ENCODE measurements around the gene IL11. TPM values are rescaled to one million over a fixed set of nuclear protein-coding genes. Genes with fewer than 3 reads are reported as not detected.
"Not testable (repeated sequence)": the region's sequence is repeated elsewhere in the genome, so short reads cannot be mapped to it uniquely, and the experiment has no call there.

The IL11 gene
- total RNA-seq (under 1 TPM; 0.32 to 0.47 TPM), polyA plus RNA-seq (not detected)

GRCh38 chr19:55370305-55370988 is at the start of gene IL11:
IL11 (minus strand) TSS chr19:55370463; CDS start chr19:55370310, 153 bp downstream.
- H3K4me1 Mint-ChIP-seq: peaks cover 6 to 13% (median 9%) of the 10 kb centered on the region in 4 donors
- POLR2A ChIA-PET (ENCODE audit: partially characterized antibody): interaction anchor here (1.8 kb wide), 1 partner anchor 13 kb away, joined by 5 read pairs; the partner anchor contains the start of gene TMEM238
- H3K36me3 Mint-ChIP-seq: no peaks in the 10 kb centered on the region
- Histone ChIP-seq H3K27ac (ENCODE audit: low read depth, low read length) (no peak within 1 kb of the TSS), H3K36me3 (ENCODE audit: insufficient read depth, low read length) (no peaks in the 10 kb centered on the region), H3K27me3 (ENCODE audit: insufficient read depth, low read length) (peaks cover 23% of the 10 kb centered on the region), H3K4me3 (ENCODE audit: low read length in 2 of 2) (no peak within 1 kb of the TSS), H3K9me3 (ENCODE audit: control insufficient read depth in 1 of 2, low read length in 2 of 2) (no peaks in the 10 kb centered on the region), H3K4me1 (ENCODE audit: insufficient read depth, low read length) (peaks cover 7% of the 10 kb centered on the region)
- DNase-seq: no peak
- peak within 1 kb of the TSS; percentile 60 to 85 (median 75) for H3K4me3 Mint-ChIP-seq
- CTCF ChIA-PET (ENCODE audit: partially characterized antibody): no interaction called here
- peak within 1 kb of the TSS in 2 of 7 donors; percentile 9 to 57 for H3K27ac Mint-ChIP-seq
- peaks cover 29 to 37% of the 10 kb centered on the region in 2 donors for H3K27me3 Mint-ChIP-seq
- intact Hi-C loops (cut with micrococcal nuclease): no loop called here
- peaks cover 0 to 4% (median 0%) of the 10 kb centered on the region in 8 donors for H3K9me3 Mint-ChIP-seq

DNA sequence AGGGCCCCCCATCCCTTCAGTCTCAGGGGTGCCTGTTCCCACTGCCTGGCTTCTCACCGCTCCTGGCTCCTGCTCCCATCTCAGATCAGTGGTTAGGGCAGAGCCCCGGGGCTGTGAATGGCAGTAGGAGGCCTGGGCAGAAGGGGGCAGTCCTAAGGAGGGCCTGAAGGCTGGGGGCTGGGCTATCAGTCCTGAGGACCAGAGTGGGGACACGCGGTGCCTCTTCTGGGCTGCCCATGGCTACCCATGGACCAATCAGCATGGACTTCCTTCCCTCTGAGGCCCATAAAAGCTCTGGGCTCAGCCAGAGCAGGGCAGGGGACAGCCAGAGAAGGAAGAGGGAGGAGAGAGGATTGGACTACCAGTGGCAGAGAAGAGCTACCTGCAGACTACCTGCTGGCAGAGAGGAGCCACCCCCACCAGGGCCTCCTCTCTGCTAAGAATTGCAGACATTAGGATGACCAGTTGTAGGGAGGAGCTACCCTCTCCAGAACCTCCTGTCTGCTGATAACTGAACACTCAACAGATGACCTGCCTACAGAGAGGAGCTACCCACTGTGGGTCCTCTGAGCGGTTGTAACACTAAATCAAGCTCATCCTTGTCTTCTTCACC is 49.5 kb upstream of the IL11 start:
- no peaks in the 10 kb centered on the region for H3K27me3 ChIP-seq (ENCODE audit: insufficient read depth, low read length)
- no peaks in the 10 kb centered on the region for H3K9me3 ChIP-seq (ENCODE audit: control insufficient read depth in 1 of 2, low read length in 2 of 2)
- Mint-ChIP-seq H3K27ac (no peak overlapping the region), H3K4me3 (peak overlapping the region in 3 of 8 donors; percentile 15 to 46 (median 43)), H3K36me3 (no peaks in the 10 kb centered on the region), H3K9me3 (peaks cover 0 to 2% (median 0%) of the 10 kb centered on the region in 8 donors), H3K4me1 (peaks cover 9 to 29% (median 20%) of the 10 kb centered on the region in 4 donors), H3K27me3 (peaks cover 0 to 3% of the 10 kb centered on the region in 2 donors)
- H3K36me3 ChIP-seq (ENCODE audit: insufficient read depth, low read length): no peaks in the 10 kb centered on the region
- H3K4me3 ChIP-seq (ENCODE audit: low read length in 2 of 2): no peak overlapping the region
- no peak for DNase-seq
- POLR2A ChIA-PET (ENCODE audit: partially characterized antibody): interaction anchor here (0.6 kb wide), 1 partner anchor 188 kb away, joined by 3 read pairs; no protein-coding TSS in a partner anchor
- H3K4me1 ChIP-seq (ENCODE audit: insufficient read depth, low read length): peaks cover 25% of the 10 kb centered on the region
- CTCF ChIA-PET (ENCODE audit: partially characterized antibody): interaction anchor here (0.7 to 6.3 kb wide), 8 partner anchors 11 to 332 kb away, joined by 3 to 41 read pairs (median 7); partner anchors contain the start of gene UBE2S
- no peak overlapping the region for H3K27ac ChIP-seq (ENCODE audit: low read depth, low read length)
- intact Hi-C loops (cut with micrococcal nuclease): no loop called here

GRCh38 chr19:55419103-55419502 is 48.8 kb upstream of the IL11 start:
- intact Hi-C loops (cut with micrococcal nuclease): no loop called here
- Histone ChIP-seq H3K4me1 (ENCODE audit: insufficient read depth, low read length) (peaks cover 25% of the 10 kb centered on the region), H3K4me3 (ENCODE audit: low read length in 2 of 2) (no peak overlapping the region), H3K27ac (ENCODE audit: low read depth, low read length) (no peak overlapping the region), H3K9me3 (ENCODE audit: control insufficient read depth in 1 of 2, low read length in 2 of 2) (no peaks in the 10 kb centered on the region), H3K36me3 (ENCODE audit: insufficient read depth, low read length) (no peaks in the 10 kb centered on the region), H3K27me3 (ENCODE audit: insufficient read depth, low read length) (no peaks in the 10 kb centered on the region)
- Mint-ChIP-seq H3K27ac (no peak overlapping the region), H3K27me3 (peaks cover 0 to 3% of the 10 kb centered on the region in 2 donors), H3K9me3 (no peaks in the 10 kb centered on the region), H3K4me3 (no peak overlapping the region), H3K4me1 (peaks cover 9 to 29% (median 20%) of the 10 kb centered on the region in 4 donors), H3K36me3 (no peaks in the 10 kb centered on the region)
- ChIA-PET POLR2A (ENCODE audit: partially characterized antibody) (interaction anchor here (1.0 to 1.5 kb wide), 3 partner anchors 11 to 164 kb away, joined by 3 to 5 read pairs (median 3); partner anchors contain the start of gene UBE2S), CTCF (ENCODE audit: partially characterized antibody) (interaction anchor here (1.1 to 6.3 kb wide), 9 partner anchors 11 to 331 kb away, joined by 3 to 41 read pairs (median 10); partner anchors contain the start of gene UBE2S)
- DNase-seq: no peak

DNA sequence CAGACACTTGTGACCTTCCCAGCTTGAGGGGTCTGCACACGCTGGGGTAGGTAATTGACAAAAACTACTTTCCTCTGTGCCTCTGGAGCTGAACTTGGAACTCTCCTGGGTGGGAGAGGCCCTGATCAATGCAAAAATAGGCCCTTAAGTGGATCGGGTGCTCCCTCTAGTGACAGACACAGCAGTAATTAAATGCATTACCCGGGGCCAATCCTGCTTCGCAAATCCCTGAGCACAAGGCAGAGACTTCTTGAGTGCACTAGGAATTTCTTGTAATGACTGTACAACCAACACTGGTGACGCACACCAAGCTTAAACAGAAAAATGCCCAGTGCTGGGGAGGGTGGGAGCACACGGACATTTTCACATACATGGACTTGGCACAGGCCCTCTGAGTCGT is 47.9 kb upstream of the IL11 start:
- H3K27me3 ChIP-seq (ENCODE audit: insufficient read depth, low read length): no peaks in the 10 kb centered on the region
- no peaks in the 10 kb centered on the region for H3K36me3 ChIP-seq (ENCODE audit: insufficient read depth, low read length)
- intact Hi-C loops (cut with micrococcal nuclease): loop anchor here (1.0 kb wide), 3 partner anchors 116 to 206 kb away; no protein-coding TSS in a partner anchor
- ChIA-PET CTCF (ENCODE audit: partially characterized antibody) (interaction anchor here (1.2 to 6.3 kb wide), 11 partner anchors 10 to 331 kb away, joined by 3 to 41 read pairs (median 6); partner anchors contain the start of genes KMT5C and UBE2S), POLR2A (ENCODE audit: partially characterized antibody) (interaction anchor here (1.0 to 1.5 kb wide), 4 partner anchors 10 to 163 kb away, joined by 3 to 6 read pairs (median 4); partner anchors contain the start of genes RPL28 and UBE2S)
- H3K4me3 Mint-ChIP-seq: no peak overlapping the region
- no peaks in the 10 kb centered on the region for H3K9me3 ChIP-seq (ENCODE audit: control insufficient read depth in 1 of 2, low read length in 2 of 2)
- peak; percentile 54 to 61 (median 60) for DNase-seq
- no peaks in the 10 kb centered on the region for H3K36me3 Mint-ChIP-seq
- H3K9me3 Mint-ChIP-seq: no peaks in the 10 kb centered on the region
- peaks cover 9 to 29% (median 20%) of the 10 kb centered on the region in 4 donors for H3K4me1 Mint-ChIP-seq
- no peak overlapping the region for H3K4me3 ChIP-seq (ENCODE audit: low read length in 2 of 2)
- H3K27me3 Mint-ChIP-seq: peaks cover 0 to 3% of the 10 kb centered on the region in 2 donors
- H3K27ac Mint-ChIP-seq: peak overlapping the region in 3 of 7 donors; percentile 48 to 74 (median 68)
- H3K4me1 ChIP-seq (ENCODE audit: insufficient read depth, low read length): peaks cover 25% of the 10 kb centered on the region
- no peak overlapping the region for H3K27ac ChIP-seq (ENCODE audit: low read depth, low read length)

GRCh38 chr19:55410168-55410567 is 39.9 kb upstream of the IL11 start:
- ChIA-PET POLR2A (ENCODE audit: partially characterized antibody) (interaction anchor here (1.2 to 8.5 kb wide), 3 partner anchors 21 to 153 kb away, joined by 3 to 247 read pairs (median 60); partner anchors contain the start of genes ISOC2, PPP6R1, RPL28 and TMEM238), CTCF (ENCODE audit: partially characterized antibody) (interaction anchor here (0.8 to 2.0 kb wide), 2 partner anchors 57 to 93 kb away, joined by 3 to 6 read pairs; no protein-coding TSS in a partner anchor)
- intact Hi-C loops (cut with micrococcal nuclease): no loop called here
- H3K27me3 ChIP-seq (ENCODE audit: insufficient read depth, low read length): no peaks in the 10 kb centered on the region
- no peak overlapping the region for H3K27ac ChIP-seq (ENCODE audit: low read depth, low read length)
- no peaks in the 10 kb centered on the region for H3K9me3 ChIP-seq (ENCODE audit: control insufficient read depth in 1 of 2, low read length in 2 of 2)
- H3K36me3 Mint-ChIP-seq: peaks cover 7 to 22% of the 10 kb centered on the region in 2 donors
- peaks cover 0 to 17% (median 0%) of the 10 kb centered on the region in 8 donors for H3K9me3 Mint-ChIP-seq
- DNase-seq: no peak
- peaks cover 24% of the 10 kb centered on the region for H3K4me1 ChIP-seq (ENCODE audit: insufficient read depth, low read length)
- no peaks in the 10 kb centered on the region for H3K27me3 Mint-ChIP-seq
- peaks cover 22 to 31% (median 28%) of the 10 kb centered on the region in 4 donors for H3K4me1 Mint-ChIP-seq
- peak overlapping the region in 2 of 7 donors; percentile 50 to 99 for H3K27ac Mint-ChIP-seq
- H3K36me3 ChIP-seq (ENCODE audit: insufficient read depth, low read length): peaks cover 4% of the 10 kb centered on the region
- H3K4me3 Mint-ChIP-seq: peak overlapping the region in 1 of 8 donors; percentile 53
- no peak overlapping the region for H3K4me3 ChIP-seq (ENCODE audit: low read length in 2 of 2)

DNA sequence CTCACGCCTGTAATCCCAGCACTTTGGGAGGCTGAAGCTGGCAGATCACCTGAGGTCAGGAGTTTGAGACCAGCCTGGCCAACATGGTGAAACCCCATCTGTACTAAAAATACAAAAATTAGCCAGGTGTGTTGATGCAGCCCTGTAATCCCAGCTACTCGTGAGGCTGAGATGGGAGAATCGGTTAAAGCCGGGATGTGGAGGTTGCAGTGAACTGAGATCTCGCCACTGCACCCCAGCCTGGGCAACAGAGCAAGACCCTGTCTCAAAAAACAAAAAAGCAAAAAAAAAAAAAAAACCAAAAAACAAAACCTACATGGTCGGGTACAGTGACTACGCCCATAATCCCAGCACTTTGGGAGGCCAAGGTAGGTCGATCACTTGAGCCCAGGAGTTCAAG is 38.9 kb upstream of the IL11 start:
- Mint-ChIP-seq H3K9me3 (peaks cover 0 to 17% (median 0%) of the 10 kb centered on the region in 8 donors), H3K4me3 (peak overlapping the region in 7 of 8 donors; percentile 7 to 95 (median 58)), H3K36me3 (peaks cover 7 to 24% of the 10 kb centered on the region in 2 donors), H3K27ac (peak overlapping the region; percentile 52 to 100 (median 99)), H3K4me1 (peaks cover 22 to 32% (median 28%) of the 10 kb centered on the region in 4 donors)
- H3K36me3 ChIP-seq (ENCODE audit: insufficient read depth, low read length); H3K27me3 Mint-ChIP-seq; DNase-seq; H3K27ac ChIP-seq (ENCODE audit: low read depth, low read length); H3K4me3 ChIP-seq (ENCODE audit: low read length in 2 of 2); H3K27me3 ChIP-seq (ENCODE audit: insufficient read depth, low read length); H3K9me3 ChIP-seq (ENCODE audit: control insufficient read depth in 1 of 2, low read length in 2 of 2): not testable (repeated sequence)
- CTCF ChIA-PET (ENCODE audit: partially characterized antibody): interaction anchor here (0.7 to 2.4 kb wide), 9 partner anchors 10 to 152 kb away, joined by 3 to 14 read pairs (median 3); no protein-coding TSS in a partner anchor
- intact Hi-C loops (cut with micrococcal nuclease): loop anchor here (5.0 kb wide), 1 partner anchor 233 kb away; the partner anchor contains the start of genes ZNF580 and ZNF581
- POLR2A ChIA-PET (ENCODE audit: partially characterized antibody): interaction anchor here (0.7 to 8.5 kb wide), 12 partner anchors 9 to 291 kb away, joined by 3 to 247 read pairs (median 6); partner anchors contain the start of genes FIZ1, HSPBP1, ISOC2 and KMT5C
- H3K4me1 ChIP-seq (ENCODE audit: insufficient read depth, low read length): peaks cover 24% of the 10 kb centered on the region
